HPDE6-E6E7 (cell line): Measurements from ENCODE around the gene LRP1.

ENCODE experiments used
- DNase-seq: peaks from one replicate; pipeline ENCODE4 v3.0.0; 2011; ENCODE audit warnings: missing footprints; ENCODE audit errors: extremely low spot score

LRP1 gene

DNA sequence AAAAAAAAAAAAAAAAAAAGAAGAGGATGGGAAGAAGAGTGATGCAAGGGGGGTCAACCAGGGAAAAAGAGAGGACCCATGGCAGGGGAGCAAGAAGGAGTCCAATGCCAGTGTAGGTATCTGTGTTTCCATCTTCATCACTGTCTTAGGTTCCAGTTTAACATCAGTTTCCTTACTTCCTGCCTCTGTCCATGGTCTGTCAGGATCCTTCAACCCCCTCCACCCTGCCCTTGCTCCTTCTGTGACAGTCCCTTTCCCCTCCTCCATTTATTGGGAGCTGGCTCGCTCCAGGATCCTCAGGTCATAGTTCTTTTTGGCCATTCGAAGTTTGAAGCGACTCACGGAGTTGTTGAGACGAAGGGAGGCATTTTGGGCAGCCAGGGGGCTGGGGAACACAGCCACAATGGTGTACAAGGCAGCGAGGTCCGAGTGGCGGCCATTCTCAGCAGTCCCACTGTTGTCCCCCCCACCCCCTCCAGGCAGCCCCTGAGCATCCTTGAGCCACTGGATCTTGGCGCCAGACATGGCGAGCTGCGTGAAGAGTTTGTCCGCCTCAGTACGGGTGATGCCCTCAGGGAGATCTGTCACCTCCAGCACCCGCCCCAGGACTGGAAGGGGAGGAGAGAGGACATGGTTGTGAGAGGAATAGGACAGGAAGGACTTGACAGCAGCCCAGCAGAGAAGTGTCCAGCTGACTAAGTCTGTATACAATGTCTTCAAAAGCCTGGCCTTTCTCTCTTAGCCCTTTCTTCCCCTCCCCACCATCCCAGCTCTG is 126.4 kb downstream of the LRP1 start:
- no peak for DNase-seq

DNA sequence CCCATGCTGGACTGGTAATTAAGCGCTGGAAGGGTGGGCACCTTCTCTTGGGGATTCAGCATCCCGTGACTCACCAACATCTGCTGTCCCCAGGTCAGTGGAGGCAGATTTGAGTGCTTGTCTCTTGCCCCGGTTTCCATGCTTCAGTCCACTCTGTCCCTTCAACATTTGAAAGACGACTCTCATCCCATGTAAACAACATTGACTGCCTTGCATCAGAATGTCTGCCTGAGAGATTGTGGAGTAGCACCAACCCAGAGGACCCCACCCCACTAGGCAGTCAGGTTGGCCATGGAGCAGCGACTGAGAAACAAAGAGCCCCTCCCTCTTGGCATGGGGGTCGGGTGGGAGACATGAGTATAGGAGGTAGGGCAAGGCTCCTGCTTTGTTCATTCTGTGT is 127.6 kb downstream of the LRP1 start:
- no peak for DNase-seq

DNA sequence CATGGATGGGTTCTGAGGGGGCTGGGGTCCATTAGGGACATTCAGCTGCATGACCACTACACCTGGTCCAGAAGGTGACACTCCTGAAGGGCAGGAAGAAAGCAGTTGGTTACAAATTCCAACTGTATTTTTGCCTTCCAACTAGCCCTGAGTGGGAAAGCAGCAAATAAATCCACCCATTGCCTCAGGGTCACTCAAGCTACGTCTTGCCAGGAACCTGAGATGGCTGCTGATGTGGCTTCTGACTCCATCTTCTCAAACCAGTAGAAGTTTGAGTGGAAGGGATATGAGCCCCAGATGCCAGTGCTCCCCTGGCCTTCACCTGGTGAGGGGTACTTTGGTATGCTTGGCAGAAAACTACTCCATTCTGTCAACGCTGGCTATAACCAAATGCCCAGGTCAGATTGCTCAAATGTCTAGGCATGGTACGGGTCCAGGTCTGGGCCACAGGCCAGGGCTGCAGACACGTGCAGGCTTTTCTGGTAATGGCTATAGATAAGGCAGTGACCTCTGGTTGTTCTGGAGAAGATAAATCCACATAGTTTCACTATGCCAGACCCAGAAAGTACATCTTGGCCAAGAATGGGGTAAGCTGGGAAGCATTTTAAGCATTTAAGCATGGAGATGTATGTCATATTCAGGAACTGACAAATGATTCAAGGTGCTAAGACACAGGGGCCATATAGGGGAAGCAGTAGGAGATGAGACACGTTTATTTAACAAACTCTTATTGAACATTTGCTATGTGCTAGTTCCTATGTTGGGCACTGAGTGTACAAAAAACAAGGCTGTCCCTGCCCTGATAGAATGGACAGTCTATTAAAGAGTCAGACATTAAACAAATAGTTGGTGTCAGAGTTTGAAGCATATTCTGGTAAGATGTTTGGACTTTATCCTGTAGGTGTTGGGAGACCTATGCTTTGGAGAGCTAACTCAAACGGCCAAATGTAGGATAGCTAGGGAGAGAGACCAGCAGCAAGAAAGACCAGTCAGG is 131.0 kb downstream of the LRP1 start:
- no peak for DNase-seq

DNA sequence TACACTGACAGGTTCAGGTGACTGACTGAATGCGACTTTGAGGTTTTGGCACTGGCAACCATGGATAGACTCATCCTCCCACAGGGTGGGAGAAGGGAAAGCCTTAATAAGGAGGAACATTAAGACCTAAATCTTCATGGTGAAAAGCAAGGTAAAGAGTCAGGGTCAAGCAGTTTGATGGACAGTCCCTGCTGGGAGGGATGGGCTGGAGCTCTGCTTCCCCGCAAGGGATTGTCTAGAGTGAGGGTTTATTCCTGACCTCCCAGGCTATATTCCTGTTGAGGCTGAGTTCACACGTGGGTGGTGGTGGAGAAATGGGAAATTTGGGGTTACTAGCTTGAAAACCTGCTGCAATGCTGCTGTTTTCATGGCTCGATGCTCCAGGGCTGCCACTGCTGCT is 132.1 kb downstream of the LRP1 start:
- DNase-seq: no peak

DNA sequence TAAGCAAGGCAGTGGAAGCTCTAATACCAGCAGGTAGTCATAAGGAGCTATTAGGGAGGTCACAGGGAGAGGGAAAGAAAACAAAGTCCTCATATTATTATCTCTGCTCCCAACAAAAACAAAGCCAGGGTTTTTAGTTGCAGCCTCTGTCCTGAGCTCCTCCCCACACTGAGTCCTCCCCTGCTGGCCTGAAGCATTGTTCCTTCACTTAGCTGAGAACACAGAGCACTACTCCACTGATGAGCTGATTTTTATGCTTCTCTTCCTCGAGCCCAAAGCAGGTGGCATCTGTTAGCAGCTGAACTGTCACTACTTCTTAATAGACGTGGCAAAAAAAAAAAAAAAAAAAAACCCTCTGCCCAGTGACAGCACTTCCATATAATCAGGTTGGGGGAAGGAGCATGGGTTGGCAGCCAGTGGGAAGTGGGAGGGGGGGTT is 133.2 kb downstream of the LRP1 start:
- DNase-seq: no peak

DNA sequence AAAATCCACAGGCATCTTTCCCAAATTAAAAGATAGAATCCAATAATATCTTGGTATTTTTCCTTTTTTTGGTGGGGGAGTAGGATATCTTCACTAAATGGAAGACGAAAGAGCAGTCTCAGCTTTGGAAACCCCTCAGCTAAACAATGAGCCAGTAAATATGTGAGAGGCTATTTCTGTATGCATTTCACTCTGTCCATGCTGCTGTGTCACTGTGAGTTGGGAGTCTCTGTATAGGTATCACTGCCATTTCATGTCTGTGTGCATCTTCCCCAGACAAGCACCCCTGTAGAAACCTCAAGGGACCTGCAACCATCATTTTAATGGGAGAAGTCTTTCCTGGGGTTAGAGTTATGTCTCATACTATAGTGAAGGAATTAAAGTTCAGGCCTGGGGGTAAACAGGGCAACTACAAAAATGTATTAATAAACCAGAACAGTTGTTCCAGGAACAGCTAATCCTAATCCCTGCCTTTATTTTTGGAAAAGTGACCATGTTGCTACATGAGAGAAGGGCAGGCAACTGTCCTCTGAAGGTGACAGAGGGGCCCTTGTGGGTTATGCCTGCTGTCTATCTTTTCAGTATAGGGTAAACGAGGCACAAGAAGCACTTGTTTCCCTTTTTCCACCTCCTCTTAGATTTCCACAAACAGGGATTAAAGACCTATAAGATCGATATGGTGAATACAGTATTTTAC is 134.0 kb downstream of the LRP1 start:
- DNase-seq: no peak
